ENCODE data around the gene PGM2.

The PGM2 gene

DNA sequence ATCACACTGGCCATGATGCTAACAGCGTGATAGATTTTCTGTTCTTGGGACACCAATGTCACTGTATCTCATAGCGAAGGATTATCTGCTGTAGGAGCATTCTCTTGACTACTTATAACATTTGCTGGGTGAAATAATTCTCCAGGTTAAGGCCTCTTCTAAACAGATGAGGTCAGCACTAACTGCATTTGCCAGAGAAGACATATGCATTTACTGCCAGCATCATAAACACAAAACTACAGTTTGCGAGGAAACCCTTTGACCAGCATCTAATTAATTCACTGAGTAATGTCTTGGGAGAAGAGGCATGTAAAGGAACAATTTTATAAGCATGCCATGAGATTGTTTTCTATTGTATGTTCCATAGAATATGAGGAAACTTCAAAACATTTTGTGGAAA, 78.3 kb downstream of the PGM2 start:
- no peak for DNase-seq

DNA sequence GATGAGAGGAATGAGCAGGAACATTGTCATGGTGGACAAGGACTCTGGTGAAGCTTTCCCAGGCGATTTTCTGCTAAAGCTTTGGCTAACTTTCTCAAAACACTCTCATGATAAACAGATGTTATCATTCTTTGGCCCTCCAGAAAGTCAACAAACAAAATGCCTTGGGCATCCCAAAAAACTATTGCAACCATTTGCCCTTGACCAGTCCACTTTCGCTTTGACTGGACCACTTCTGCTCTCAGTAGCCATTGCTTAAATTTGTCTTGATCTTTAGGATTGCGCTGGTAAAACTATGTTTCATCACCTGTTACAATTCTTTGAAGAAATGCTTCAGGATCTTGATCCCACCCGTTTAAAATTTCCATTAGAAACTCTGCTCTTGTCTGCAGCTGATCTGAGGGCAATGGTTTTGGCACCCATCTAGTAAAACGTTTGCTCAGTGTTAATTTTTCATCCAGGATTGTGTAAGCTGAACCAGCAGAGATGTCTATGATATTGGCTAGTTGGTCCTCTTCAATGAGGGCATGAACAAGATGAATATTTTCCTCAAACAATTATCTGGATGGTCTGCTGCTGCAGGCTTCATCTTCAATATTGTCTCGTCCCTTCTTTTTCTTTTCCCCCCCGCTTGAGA, 79.2 kb downstream of the PGM2 start:
- no peak for DNase-seq

DNA sequence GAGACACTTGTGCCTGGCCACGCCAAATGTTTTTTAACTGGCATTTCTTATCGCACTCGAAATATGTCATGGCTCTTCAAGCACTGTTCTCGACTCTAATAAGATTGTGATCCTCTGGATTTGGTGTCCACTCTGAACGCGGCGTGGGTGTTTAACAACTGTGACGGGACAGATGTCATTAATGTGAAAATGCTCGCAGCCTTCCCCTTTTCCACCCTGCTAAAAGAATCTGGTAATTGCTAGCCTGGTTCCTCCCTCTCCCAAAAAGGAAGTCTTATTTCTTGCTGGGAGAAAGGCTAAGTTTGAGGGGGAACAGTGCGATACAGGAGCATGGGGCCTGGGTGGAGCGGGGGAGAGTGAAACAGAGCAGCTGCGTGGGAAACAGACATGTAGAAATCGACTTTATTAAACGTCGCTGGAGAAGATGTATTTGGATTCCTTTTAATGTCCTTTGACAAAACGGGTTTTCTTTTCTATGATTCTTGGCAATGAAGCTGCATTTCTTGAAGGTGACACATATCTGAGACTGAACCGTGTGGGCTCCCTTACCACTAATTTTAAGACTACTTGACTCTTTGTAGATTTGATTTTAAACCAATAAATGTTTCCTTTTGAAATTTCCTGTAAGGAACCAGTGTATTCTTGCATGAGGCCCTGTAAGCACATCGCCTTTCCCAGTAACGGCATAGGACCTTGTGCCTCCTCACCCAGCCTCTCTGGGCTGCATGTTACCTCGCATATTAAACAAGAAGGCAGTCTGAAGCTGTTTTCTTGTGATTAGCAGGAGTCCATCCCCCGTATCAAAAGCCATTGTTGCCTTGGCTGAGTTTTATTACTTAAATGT, 82.2 kb downstream of the PGM2 start:
- no peak for DNase-seq

DNA sequence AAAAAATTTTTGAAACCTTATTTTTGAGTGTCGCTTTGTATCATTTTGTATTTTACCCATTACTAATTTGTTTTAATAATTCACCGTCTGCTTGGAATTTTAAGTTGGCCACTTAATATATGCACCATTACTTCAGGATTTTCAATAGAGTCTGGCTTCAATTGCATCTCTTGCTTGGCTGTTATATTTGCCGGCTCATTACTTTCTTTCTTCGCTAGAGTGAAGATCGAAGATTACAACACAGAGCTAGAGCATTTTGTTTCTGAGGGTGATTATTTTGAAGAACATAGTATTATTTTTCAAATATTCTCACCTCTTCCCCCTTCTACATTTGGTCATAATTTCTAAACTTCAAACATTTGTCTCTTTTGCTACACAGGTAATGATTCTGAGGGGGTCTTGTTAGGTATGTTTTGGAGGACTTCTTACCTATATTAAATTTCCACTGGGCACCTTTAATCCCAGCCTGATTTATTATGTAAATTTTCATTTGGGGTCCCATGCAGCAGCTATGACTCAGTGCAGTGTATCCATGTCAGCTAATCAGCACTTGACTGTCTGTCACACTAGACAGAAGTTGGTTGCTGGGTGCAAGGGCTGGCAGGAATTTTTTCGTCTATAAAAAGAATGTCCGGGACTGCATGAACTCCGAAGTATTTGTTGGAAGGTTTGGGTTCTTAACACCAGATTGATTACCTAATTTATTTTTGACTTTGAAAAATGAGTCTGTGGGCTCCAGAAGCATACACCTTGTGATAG, 83.0 kb downstream of the PGM2 start:
- DNase-seq = no peak

DNA sequence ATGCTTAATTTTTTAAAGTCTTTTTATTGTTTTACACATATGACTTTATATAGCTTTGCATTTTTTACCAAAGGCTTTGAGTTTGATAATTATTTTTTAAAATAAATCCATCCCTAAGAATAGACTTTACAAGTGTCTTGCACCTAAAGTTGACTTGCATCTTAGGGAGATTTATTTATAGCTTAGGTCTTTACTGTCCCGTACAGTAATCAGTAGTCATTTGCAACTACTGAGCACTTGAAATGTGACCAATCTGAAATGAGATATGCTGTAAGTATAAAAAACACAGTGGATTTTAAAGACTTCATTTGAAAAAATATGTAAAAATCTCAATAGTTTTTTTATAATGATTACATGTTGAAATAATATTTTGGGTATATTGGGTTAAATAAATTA, 83.6 kb downstream of the PGM2 start:
- DNase-seq = no peak
